Measurements from ENCODE around the gene PTK6.
"Not testable (repeated sequence)": the region's sequence is repeated elsewhere in the genome, so short reads cannot be mapped to it uniquely, and the experiment has no call there.

Gene PTK6

DNA sequence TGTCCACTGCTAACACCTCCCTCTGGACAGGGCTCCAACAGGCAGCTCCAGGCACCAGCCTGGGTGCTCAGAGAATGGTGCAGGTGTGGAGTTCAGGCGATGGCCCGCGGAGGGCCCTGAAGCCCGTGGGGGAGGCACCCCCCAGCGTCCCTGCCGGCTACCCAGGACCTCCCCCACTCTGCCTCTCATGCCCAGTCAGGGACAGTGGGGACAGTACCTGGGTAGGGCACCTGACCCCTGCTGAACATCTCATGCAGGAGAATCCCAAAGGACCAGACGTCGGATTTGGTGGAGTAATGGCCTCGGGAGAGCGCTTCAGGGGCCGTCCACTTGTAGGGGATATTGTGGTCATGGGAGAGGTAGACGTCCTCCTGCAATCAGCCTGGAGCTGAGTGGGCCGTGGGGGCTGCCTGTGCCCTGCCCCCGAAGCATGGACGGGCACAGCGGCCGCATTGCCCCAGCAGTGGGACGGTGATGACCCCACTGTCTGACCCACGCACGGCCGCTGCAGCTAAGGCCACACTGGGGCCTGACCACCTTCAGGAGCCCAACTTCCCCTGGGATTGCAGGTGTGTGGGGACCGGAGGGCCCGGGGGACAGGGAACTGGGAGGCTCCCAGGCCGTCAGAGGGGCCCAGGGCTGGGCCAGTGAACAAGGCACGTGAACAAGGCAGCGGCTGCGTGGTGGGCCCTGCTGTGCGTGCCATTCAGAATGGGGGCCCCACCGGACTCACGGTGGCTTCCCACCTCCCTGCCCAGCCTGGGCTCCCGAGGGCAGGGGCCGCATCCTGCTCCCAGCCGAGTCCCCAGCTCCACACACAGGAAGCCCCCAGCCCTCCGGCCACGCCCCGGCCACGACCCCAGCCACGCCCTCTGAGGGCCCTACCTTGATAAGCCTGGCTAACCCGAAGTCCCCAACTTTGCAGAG, 7.1 kb downstream of the PTK6 start:
- DNase-seq (ENCODE audit: low read depth in 2 of 2), result no peak

DNA sequence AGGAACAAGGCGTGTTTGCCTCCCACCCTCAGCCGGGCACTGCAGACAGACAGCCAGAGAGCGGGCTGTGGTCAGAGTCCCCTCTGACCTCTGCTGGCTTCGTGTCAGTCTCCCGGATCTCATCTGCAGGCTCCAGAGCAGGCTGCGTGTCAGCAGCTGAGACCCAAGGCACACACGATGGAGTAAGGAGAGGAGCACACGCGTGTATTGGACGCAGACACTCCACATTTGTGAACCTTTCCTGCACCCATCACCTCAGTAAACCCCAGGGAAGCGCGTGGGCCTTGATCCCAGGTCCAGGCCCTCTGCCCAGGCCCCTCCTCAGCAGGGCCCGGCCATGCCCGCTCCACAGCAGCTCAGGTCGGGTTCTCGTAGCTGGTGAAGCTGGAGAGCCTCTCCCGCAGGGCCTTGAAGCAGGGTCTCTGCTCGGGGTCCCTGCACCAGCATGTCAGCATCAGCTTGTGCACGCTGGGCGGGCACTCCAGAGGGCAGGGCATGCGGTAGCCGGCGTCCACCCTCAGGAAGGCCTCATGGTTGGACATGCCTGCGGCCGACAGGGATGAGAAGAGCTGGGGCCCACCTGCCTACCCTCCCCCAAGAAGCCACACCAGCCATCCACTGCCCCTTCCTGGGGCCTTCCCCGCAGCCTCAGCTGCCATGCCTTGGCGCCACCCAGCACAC, 7.9 kb downstream of the PTK6 start:
- DNase-seq (ENCODE audit: low read depth in 2 of 2), result no peak

DNA sequence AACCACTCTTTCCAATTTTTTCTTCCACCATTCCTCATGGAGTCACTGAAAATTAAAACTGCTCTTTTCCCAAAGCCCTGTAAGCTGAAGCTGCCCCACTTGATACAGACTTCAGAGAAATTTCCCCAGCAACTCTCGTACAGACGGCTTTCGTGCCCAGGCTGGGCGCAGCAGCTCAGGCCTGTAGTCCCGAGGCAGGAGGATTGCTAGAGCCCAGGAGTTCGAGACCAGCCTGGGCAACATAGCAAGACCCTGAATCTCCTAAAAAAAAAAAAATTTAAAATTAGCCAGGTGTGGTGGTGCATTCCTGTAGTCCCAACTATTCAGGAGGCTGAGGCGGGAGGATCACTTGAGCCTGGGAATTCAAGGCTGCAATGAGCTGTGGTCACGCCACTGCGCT, 10.0 kb downstream of the PTK6 start:
- no peak for DNase-seq (ENCODE audit: low read depth in 2 of 2)

DNA sequence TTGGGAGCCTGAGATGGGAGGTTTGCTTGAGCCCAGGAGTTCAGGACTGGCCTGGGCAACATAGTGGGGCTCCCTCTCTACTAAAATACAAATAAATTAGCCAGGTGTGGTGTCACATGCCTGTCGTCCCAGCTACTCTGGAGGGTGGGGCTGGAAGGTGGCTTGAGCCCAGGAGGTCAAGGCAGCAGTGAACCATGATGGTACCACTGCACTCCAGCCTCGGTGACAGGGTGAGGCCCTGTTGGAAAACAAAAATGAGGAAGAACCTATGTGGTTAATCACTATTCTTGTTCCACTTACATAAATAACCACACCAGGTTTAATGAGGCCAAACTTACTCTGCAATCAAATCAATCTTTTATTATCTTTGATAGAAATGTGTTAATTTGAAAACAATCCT, 11.2 kb downstream of the PTK6 start:
- no peak for DNase-seq (ENCODE audit: low read depth in 2 of 2)

DNA sequence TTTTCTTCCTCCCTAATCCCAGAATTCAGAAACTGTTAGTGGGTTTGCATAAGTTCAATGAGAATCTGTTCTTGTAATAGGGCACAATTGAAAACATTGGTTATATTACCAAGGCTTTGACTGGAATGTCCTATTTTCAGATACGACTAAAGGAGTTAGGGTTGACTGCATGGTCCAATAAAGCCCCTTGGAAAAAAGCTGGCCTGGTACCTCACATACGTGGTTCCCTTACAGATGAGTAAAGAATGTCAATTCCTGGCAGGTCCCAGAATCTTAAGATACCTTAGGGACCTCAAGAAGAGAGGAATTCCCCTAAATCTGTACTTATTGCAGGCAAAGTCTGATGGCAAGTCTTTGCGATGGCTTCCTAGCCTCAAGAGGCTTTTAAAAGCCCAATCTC, 12.0 kb downstream of the PTK6 start:
- DNase-seq (ENCODE audit: low read depth in 2 of 2), result no peak

DNA sequence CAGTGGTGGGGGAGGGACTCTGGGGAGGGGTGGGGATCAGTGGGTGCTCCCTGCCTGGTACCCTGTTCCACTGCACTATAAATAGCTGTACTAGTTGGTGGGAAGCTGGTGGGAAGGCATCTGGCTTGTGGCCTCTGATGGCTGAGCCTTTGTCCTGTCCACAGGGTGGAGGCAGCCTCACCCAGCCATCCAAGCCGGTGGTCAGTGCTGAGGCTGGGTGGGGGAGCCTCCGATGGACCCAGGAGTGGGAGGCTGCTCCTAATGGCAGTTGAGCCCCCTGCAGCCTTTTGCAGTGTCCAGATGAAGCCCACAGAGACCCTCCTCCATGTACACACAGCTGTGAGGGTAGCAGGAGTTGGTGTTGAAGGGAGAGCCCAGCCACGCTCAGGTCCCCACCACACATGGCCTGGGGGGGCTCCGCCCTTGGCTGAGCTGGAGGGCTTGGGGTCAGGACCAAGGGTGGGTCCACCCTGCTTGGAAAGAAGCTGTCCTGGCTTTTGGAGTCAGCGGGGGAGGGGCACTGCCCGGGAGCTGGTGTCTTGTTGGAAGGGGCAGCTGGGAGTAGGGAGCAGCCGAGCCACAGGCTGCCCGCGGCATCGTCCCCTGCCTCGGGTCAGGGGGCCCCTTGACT, 14.1 kb downstream of the PTK6 start:
- no peak for DNase-seq (ENCODE audit: low read depth in 2 of 2)

DNA sequence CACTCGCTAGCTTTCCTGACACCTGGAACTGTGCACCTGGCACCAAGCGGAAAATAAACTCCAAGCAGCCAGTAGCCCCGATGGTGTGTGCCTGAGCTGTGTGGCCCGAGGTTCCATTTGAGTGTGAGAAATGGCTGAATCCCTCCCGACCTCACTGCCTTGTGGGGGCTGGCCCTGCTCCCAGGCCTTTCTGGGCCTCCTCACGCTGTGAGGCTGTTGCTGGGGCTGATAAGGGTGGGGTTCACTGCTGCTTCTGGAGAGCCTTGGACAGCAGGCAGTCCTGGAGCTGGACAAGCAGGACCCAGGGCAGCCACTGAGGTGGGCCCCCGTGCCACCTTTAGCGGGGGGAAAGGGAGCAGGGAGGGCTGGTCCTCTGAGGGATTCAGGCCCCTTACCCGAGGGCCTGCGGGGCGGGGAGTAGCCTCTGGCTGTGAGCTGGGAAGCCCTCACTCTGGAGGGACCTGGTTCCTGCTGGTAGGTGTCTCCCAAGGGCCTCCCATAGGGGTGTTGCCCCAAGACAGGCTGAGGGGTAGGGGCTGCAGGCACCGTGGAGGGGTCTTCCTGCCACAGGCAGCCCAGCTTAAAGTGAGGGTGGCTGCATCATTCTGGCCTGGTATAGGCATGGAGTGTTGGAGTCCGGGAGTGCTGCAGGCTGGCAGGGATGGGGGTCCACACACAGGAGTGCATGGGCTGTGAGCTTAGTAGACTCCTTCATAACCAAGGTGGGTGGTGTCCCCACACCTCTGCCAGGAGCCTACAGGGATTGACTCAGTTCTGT, 14.9 kb downstream of the PTK6 start:
- DNase-seq (ENCODE audit: low read depth in 2 of 2), result no peak

DNA sequence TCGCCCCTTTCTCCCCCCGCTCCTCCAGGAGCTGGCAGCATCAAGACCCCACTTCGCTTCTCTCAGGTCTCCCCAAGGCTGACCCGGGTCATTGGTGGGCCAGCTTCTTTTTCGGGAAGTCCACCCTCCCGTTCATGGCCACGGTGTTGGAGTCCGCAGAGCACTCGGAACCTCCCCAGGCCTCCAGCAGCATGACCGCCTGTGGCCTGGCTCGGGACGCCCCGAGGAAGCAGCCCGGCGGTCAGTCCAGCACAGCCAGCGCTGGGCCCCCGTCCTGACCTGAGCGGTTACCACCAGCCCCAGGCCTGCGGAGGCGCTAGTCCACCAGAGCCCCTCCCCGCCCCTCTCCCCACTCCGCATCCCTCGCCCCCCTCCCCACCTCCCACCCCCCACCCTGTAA, 15.6 kb downstream of the PTK6 start:
- DNase-seq (ENCODE audit: low read depth in 2 of 2), result no peak

DNA sequence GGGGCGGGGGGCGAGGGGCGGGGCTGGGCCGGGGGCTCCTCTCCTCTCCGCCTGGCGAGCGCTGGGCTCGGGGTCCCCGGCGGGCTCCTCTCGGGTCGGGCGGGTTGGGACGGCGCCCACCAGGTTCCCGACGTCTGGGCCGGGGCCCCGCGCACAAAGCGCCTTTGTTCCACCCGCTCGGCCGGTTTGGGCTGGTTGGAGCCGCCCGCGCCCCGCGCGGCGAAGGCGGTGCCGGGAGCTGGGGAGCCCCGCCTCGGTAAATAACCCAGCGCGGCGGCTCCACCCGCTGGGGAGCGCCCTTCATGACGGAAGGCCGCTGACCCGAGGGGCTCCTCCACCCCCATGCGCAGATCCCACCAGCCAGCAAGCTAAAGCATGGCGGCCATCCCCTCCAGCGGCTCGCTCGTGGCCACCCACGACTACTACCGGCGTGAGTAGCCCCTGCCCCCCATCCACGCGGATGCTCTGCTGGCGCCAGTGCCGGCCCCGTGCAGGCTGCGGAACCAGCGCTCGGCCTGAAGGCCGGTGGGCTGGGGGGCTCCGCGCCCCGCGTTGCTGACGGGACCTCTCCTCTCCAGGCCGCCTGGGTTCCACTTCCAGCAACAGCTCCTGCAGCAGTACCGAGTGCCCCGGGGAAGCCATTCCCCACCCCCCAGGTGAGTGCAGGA, 16.1 kb downstream of the PTK6 start:
- peak; percentile 43 to 52 for DNase-seq (ENCODE audit: low read depth in 2 of 2)

DNA sequence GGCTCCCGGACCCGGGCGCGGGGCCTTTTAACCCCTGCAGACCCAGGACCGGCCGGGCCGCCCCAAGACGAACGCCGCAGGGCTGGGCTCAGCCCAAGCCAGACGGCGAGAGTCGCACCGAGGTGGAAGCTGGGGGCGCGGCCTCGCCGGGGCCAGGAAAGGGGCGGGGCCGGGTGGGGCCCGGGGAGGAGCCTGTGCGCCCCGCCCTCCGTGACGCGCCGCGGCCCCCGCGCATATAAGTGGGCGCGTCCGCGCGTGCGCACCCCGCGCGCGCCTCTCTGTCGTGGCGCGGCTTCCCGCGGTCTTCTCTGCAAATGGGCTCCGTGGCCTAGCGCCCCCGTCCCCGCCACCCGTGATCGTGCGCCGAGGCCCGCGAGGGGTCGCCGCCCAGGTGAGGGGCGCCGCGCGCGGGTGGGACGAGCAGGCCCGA, 16.7 kb downstream of the PTK6 start, which contains the start of gene PPDPF:
TSS of gene PPDPF (plus strand) at position 262 of the 430 bp plus-strand sequence. CDS start 544 bp downstream, outside the sequence.
- peak; percentile 75 to 78 for DNase-seq (ENCODE audit: low read depth in 2 of 2)

DNA sequence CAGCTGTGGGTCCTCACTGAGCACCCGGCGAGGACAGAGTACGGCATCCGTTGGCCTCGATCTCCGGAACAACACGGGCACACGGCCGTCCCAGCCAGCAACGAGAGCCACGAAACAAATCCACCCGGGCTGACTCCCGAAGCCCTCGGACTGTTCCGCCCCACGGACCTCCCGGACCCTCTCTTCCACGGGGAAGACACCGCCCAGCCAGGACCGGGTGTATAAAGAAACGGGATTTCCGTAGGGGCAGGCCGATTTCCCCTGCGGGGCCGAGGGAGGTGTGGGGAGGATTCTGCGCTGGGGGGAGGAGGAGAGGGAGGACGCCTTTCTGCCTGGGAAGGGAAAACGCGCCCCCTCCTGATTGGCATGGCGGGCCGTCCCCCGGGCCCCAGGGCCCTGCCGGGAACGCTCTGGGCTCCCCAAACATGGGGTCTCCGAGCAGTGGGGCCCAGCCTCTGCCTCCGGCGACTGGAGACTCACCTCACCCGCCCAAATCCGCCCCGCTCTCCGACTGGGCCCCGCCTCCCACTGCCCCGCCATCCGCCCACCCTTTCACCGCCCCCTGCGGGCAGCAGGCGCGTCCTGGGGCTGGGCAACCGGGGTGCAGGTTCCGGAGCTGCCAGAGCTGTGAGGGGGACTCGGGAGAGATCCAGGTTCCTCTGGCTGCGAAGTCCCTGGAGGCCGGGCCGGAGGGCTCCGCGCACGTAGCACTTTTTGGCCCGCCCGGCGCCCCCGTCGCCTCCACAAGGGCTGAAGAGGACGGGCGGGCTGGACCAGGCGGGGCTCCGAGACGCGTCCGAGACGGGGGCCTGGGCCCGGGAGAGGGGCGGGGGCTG, 17.3 kb downstream of the PTK6 start:
- peak; percentile 35 to 49 for DNase-seq (ENCODE audit: low read depth in 2 of 2)

DNA sequence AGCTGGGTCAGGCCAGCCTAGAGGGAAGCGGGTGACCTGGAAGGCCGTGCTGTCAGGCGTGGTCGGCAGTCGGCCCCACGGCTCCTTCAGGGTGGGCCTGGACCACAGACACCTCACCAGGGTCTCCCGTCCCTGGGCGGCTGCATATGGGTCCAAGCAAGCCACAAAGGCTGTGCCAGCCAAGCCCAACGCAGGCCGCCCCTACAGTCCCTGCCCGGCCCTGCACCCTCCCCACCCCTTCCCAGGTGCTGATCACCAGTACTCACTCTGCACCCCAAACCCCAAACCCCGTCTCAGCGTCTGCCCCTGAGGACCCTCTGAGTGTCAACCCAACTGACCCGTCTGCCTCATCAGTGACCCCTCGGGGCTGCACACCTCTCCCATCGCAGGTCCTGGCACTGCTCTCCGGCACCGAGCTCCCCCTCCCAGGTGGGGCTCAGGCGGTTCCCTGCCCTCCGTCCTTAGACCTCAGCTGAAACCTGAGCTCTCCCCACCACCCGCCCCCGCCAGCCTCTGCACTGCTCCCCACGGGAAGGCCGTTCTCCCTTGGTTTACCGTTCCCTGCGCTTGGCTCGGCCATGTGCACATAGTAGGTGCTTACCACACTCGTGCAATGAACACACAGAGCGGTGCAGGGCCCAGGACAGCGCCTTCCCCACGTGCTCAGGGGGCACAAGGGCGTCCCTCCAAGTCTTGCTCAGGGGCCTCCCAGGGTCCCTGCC, 18.1 kb downstream of the PTK6 start:
- DNase-seq (ENCODE audit: low read depth in 2 of 2), result no peak

DNA sequence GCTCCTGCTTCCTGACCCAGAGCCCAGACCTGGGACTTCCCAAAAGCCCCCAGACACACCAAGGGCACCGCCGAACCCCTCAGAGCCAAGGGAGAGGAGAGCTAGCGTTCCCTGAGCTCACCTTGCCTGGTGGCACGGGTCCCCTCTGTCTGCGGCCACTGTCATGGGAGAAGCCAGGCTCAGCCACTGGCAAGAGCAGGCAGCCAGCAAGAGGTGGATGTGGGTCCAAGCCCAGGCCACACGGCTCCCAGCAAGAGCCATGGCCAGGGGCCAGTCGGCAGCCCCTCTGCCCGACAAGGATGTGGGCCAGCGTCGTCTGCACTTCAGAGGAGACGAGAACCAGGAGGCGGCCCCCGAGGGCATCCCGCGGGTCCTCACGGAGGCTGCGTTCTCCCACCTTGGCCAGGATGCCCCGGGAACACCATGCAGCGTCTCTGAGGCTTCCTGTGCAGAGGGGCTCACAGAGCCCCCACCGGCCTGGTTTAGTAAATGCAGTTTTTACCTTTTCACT, 18.8 kb downstream of the PTK6 start:
- DNase-seq (ENCODE audit: low read depth in 2 of 2), result no peak

DNA sequence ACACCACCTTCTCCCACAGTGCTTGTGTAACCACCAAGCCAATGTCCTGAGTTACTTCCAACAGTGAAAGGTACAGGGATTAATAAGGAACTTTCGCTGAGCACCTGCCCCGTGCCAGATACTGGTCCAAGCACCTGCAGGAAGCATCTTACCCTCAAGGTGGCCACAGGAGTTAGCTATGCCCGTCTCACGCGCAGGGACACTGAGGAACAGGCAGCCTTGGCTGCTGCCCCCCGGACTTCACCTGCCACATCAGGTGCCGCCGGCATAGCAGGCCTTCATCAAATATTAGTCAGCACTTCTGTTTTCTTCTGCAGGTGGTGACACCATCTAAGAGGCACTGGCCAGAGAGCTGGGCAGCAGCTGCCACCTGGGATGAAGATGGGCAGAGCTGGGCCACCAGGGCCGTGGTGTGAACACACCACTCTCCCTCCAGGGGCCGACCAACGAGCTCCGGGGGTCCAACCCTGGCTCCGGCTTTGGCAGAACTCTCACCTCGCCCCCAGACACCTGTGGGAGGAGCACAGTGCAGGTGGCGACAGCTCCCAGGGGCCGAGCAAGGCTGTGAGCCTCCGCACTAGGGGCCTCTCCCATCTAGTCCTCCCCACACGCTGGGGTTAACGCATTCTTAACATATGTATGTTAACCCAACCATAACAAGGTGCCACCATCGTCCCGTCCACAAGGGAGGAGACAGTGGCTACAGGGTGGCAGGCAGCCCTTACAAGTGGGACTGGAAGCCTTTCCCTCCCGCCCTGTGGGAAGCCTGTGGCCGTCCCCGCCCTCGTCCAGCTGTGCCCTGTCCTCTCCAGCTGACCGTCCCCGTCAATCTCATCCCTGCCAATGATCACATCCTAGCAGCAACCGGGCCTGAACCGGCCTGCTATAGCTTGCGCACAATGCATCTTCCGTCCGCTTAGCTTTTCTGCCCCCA, 19.5 kb downstream of the PTK6 start:
- DNase-seq (ENCODE audit: low read depth in 2 of 2), result no peak

DNA sequence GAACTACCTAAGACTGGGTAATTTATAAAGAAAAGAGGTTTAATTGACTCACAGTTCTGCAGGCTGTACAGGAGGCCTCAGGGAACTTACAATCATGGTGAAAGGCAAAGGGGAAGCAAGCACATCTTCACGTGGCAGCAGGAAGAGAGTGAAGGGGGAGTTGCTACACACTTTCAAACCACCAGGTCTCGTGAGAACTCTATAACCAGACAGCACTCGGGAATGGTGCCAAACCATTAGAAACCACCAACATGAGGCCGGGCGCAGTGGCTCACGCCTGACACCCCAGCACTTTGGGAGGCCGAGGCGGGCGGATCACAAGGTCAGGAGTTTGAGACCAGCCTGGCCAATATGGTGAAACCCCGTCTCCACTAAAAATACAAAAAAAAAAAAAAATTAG, 22.7 kb downstream of the PTK6 start:
- DNase-seq (ENCODE audit: low read depth in 2 of 2), result not testable (repeated sequence)

DNA sequence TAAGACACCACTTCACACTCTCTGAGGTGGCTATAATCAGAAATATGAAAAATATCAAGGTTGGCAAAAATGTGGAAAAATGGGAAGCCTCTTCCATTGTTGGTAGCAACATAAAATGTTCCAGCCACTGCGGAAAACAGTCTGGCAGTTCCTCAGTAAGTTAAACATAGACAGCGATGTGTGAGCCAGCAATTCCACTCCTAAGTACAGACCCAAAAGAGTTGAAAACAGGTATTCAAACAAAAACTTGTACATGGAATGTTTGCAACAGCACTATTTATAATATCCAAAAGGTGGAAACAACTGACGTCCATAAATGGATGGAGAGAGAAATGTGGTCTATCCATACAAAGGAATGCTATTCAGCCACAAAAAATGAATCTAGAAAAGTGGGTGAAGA, 24.0 kb downstream of the PTK6 start:
- DNase-seq (ENCODE audit: low read depth in 2 of 2), result no peak

DNA sequence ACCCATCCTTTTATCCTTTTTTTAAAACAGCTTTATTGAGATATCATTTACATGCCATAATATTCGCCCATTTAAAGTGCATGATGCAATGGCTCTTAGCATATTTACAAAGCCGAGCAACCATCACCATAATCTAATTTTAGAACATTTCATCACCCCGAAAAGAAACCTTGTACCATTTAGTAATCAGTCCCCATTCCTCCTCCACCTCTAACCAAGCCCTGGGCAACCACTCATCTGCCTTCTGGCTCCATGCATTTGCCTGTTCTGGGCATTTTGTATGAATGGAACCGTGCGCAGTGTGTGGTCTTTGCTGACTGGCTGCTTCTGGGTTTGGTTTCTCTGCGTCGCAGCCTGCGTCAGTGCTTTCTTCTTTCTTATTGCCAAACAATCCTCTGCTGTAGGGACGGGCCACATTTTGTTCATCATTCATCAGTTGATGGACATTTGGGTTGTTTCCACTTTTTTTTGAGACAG, 28.1 kb downstream of the PTK6 start:
- DNase-seq (ENCODE audit: low read depth in 2 of 2), result no peak
